Stomach (tissue), 4 donors: ENCODE measurements around the gene CLCA2.

ENCODE experiments used
- CTCF ChIP-seq, 7 experiments: fragments of 450-650 bp in 4 of 7; fragments of 200-600 bp in 3 of 7; sonication (generic) in 3 of 7; IDR thresholded peaks; one replicate each; pipeline ENCODE4 v1.5.1; 2016 to 2019; ENCODE audit warnings: antibody characterized with exemption in 7 of 7, control low read depth in 2 of 7, mild to moderate bottlenecking in 1 of 7
- EP300 ChIP-seq: sonication (generic); formaldehyde crosslinking; IDR thresholded peaks from one replicate; pipeline ENCODE4 v1.6.1; 2017; ENCODE audit warnings: antibody characterized with exemption
- POLR2A ChIP-seq, 4 donors: fragments of 450-650 bp; IDR thresholded peaks; one replicate each; pipeline ENCODE4 v1.6.1; 2016; ENCODE audit warnings: antibody characterized with exemption in 4 of 4, control low read depth in 2 of 4, mild to moderate bottlenecking in 1 of 4, moderate library complexity in 1 of 4
- POLR2AphosphoS5 ChIP-seq, 3 donors: sonication (generic); formaldehyde crosslinking; IDR thresholded peaks; one replicate each; pipeline ENCODE4 v1.6.1; 2016; ENCODE audit warnings: antibody characterized with exemption in 3 of 3

- TF ChIP-seq CTCF (IDR thresholded peaks at IDR 0.05) (no peak), POLR2AphosphoS5 (IDR thresholded peaks at IDR 0.05) (no peak), POLR2A (IDR thresholded peaks at IDR 0.05) (no peak), EP300 (no peak)
Observed at GRCh38 chr1:86468501-86468977, 44.6 kb downstream of the CLCA2 start, which contains the start of gene CLCA1.
